Gastroesophageal sphincter (tissue), 4 donors: Measurements from ENCODE around the gene HIVEP2. TPM values are rescaled to one million over a fixed set of nuclear protein-coding genes. Genes with fewer than 3 reads are reported as not detected.

Experiments used
- ATAC-seq: fragments of 150-250 bp; one replicate; pipeline ENCODE4 v1.9.1; 2016; ENCODE audit warnings: mild to moderate bottlenecking, moderate library complexity
- H3K27ac ChIP-seq, 4 donors: fragments of 200-600 bp; sonication (generic) in 3 of 4; 1 replicate in 3 of 4; 2 replicates in 1 of 4; pipeline ENCODE4 v1.5.1; 2016 to 2019
- H3K27me3 ChIP-seq: fragments of 200-600 bp; sonication (generic); one replicate; pipeline ENCODE4 v1.5.1; 2019
- H3K36me3 ChIP-seq, 2 donors: fragments of 200-600 bp; sonication (generic); one replicate each; pipeline ENCODE4 v1.5.1; 2019; ENCODE audit warnings: control low read depth in 1 of 2
- H3K4me1 ChIP-seq, 3 donors: fragments of 200-600 bp; sonication (generic); 1 replicate in 2 of 3; 2 replicates in 1 of 3; pipeline ENCODE4 v1.5.1; 2016 to 2019; ENCODE audit warnings: control low read depth in 2 of 3
- H3K4me3 ChIP-seq, 2 donors: fragments of 200-600 bp; sonication (generic); one replicate each; pipeline ENCODE4 v1.5.1; 2019; ENCODE audit warnings: mild to moderate bottlenecking in 1 of 2, moderate library complexity in 1 of 2
- H3K9me3 ChIP-seq, 3 donors: fragments of 200-600 bp; sonication (generic); one replicate each; pipeline ENCODE4 v1.5.1; 2017 to 2019; ENCODE audit warnings: control low read depth in 2 of 3
- EP300 ChIP-seq: sonication (generic); formaldehyde crosslinking; IDR thresholded peaks from one replicate; pipeline ENCODE4 v1.6.1; 2017; ENCODE audit warnings: antibody characterized with exemption, mild to moderate bottlenecking
- POLR2A ChIP-seq, 2 donors: fragments of 450-650 bp; IDR thresholded peaks; one replicate each; pipeline ENCODE4 v1.6.1; 2017; ENCODE audit warnings: antibody characterized with exemption in 2 of 2, mild to moderate bottlenecking in 2 of 2, moderate library complexity in 1 of 2
- POLR2AphosphoS5 ChIP-seq: sonication (generic); formaldehyde crosslinking; IDR thresholded peaks from one replicate; pipeline ENCODE4 v1.6.1; 2017; ENCODE audit warnings: antibody characterized with exemption
- WGBS, 2 donors: methylation state at CpG; one replicate each; pipeline ENCODE4 v1.1.5; 2018; ENCODE audit warnings: low coverage in 1 of 2; 5-methylcytosine and 5-hydroxymethylcytosine counted together
- total RNA-seq, 4 donors: library from RNA; depleted of rRNA; stranded (reverse); fragments of >200 nt; gene quantifications; one replicate each; pipeline ENCODE4 v1.1.0, GENCODE V29; 2016
- TF ChIP-seq, protein P1 (sequence below), 4 experiments: fragments of 200-600 bp in 2 of 4; fragments of 450-650 bp in 2 of 4; sonication (generic) in 1 of 4; IDR thresholded peaks; one replicate each; pipeline ENCODE4 v1.5.1; 2017 to 2019; ENCODE audit warnings: antibody characterized with exemption in 4 of 4, mild to moderate bottlenecking in 2 of 4, moderate library complexity in 2 of 4

HIVEP2 gene
- total RNA-seq, 4 donors from 2014 or later = 17.1 to 28.1 (median 24.9) TPM

DNA sequence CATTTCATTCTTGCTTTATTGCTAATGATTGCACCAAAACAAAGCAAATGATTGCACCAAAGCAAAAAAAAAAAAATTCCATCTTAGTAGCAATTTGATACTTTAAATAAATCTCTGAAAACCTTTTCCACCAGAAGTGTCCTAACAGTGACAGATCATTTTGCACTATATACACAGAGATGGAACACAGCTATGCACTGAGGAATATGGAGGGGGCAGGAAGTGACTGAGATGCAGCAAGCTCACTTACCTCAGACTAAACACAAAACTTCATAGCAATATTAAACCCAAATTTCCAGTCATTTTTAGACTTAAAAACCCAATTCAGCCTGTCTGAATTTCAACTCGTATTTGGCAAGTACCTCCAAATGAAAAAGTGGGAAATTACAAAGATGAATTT lies 41.2 kb downstream of the HIVEP2 start:
- Histone ChIP-seq H3K4me1 (peaks cover 6 to 36% (median 15%) of the 10 kb centered on the region in 3 donors), H3K9me3 (no peaks in the 10 kb centered on the region), H3K4me3 (no peak overlapping the region), H3K36me3 (no peaks in the 10 kb centered on the region), H3K27me3 (no peaks in the 10 kb centered on the region), H3K27ac (no peak overlapping the region)
- no peak for ATAC-seq
- whole genome bisulfite sequencing, 2 donors = 64 to 75% methylated on average over 1 of the region's 1 CpG
- TF ChIP-seq EP300 = no peak
- no peak for TF ChIP-seq POLR2AphosphoS5
- no peak for TF ChIP-seq POLR2A (IDR thresholded peaks at IDR 0.05)
- TF ChIP-seq, protein P1, sequence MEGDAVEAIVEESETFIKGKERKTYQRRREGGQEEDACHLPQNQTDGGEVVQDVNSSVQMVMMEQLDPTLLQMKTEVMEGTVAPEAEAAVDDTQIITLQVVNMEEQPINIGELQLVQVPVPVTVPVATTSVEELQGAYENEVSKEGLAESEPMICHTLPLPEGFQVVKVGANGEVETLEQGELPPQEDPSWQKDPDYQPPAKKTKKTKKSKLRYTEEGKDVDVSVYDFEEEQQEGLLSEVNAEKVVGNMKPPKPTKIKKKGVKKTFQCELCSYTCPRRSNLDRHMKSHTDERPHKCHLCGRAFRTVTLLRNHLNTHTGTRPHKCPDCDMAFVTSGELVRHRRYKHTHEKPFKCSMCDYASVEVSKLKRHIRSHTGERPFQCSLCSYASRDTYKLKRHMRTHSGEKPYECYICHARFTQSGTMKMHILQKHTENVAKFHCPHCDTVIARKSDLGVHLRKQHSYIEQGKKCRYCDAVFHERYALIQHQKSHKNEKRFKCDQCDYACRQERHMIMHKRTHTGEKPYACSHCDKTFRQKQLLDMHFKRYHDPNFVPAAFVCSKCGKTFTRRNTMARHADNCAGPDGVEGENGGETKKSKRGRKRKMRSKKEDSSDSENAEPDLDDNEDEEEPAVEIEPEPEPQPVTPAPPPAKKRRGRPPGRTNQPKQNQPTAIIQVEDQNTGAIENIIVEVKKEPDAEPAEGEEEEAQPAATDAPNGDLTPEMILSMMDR (IDR thresholded peaks at IDR 0.05) = no peak

GRCh38 chr6:142902636-142903053 lies 42.3 kb downstream of the HIVEP2 start:
- Histone ChIP-seq H3K9me3 (no peaks in the 10 kb centered on the region), H3K27me3 (no peaks in the 10 kb centered on the region), H3K4me3 (no peak overlapping the region), H3K36me3 (no peaks in the 10 kb centered on the region), H3K4me1 (peaks cover 6 to 40% (median 15%) of the 10 kb centered on the region in 3 donors), H3K27ac (peak overlapping the region in 1 of 4 donors; percentile 6)
- peak; percentile 55 for ATAC-seq
- TF ChIP-seq POLR2AphosphoS5 = peak; percentile 18
- TF ChIP-seq EP300 = no peak
- 11 to 37% methylated on average over 4 of the region's 4 CpGs for WGBS, 2 donors

DNA sequence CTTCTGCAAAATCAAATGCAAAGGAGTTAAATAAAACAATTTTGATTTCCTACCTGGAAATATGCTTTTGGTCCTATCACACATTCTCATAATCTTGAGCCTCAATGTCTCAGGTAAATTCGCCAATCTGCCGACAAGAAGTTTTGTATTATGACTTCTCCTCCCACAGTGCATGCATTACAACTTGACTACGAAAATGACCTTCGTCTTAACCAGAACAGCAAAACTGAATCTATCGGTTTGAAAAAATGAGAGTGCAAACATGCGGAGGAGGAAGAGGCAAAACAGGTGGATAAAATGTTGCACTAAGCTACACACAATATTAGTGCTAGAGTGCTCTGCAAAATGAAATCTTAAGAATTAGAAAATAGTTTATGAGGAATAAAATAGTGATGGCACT lies 43.4 kb downstream of the HIVEP2 start:
- ATAC-seq = no peak
- no peaks in the 10 kb centered on the region for H3K9me3 ChIP-seq
- H3K36me3 ChIP-seq = no peaks in the 10 kb centered on the region
- TF ChIP-seq EP300 (no peak), POLR2A (IDR thresholded peaks at IDR 0.05) (no peak)
- no peak overlapping the region for H3K4me3 ChIP-seq
- no peaks in the 10 kb centered on the region for H3K27me3 ChIP-seq
- 89 to 93% methylated on average over 4 to 6 of the region's 6 CpGs for WGBS, 2 donors
- no peak overlapping the region for H3K27ac ChIP-seq
- H3K4me1 ChIP-seq = peaks cover 6 to 40% (median 15%) of the 10 kb centered on the region in 3 donors

DNA sequence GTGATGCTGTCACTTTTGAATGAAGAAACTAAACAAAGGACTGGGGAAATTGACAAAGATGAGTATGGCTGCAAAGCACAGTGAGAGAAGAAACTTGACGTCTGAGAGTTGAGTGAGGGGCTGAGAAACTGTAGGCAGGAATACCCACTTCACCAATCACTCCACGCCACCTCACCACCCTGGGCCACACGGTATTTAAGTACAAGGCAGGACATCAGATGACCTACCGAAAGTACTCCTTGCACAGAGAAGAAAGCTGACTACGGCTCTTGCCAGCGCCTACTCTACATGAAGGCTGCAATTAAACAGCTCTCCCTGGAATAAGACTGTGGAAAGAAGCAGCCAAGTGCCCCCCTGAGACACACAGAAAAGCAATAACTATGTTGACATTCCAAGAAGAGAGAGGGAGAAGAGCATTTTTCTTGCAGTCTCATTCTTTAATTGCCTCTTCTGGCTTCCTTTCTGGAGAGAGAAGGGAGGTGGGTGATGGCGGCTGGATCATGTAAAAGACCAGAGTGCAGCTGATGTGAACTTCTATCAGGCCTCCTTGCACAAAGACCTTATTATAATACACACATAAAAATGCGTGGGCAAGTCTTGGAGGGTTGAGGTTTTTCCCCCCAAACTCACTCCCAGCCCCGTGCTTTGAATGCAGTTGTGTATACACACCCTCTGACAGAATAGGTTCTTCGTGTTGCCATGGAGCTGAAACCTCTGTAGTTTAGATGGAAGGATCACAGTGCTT lies 44.6 kb downstream of the HIVEP2 start:
- Histone ChIP-seq H3K27me3 (no peaks in the 10 kb centered on the region), H3K4me3 (no peak overlapping the region), H3K36me3 (no peaks in the 10 kb centered on the region), H3K9me3 (no peaks in the 10 kb centered on the region), H3K4me1 (peaks cover 6 to 42% (median 15%) of the 10 kb centered on the region in 3 donors), H3K27ac (peak overlapping the region in 3 of 4 donors; percentile 18 to 49 (median 44))
- TF ChIP-seq POLR2AphosphoS5 (no peak), POLR2A (IDR thresholded peaks at IDR 0.05) (no peak), EP300 (no peak)
- TF ChIP-seq, protein P1 (IDR thresholded peaks at IDR 0.05) = no peak
- WGBS, 2 donors = 20 to 31% methylated on average over 5 to 10 of the region's 10 CpGs
- peak; percentile 37 for ATAC-seq

DNA sequence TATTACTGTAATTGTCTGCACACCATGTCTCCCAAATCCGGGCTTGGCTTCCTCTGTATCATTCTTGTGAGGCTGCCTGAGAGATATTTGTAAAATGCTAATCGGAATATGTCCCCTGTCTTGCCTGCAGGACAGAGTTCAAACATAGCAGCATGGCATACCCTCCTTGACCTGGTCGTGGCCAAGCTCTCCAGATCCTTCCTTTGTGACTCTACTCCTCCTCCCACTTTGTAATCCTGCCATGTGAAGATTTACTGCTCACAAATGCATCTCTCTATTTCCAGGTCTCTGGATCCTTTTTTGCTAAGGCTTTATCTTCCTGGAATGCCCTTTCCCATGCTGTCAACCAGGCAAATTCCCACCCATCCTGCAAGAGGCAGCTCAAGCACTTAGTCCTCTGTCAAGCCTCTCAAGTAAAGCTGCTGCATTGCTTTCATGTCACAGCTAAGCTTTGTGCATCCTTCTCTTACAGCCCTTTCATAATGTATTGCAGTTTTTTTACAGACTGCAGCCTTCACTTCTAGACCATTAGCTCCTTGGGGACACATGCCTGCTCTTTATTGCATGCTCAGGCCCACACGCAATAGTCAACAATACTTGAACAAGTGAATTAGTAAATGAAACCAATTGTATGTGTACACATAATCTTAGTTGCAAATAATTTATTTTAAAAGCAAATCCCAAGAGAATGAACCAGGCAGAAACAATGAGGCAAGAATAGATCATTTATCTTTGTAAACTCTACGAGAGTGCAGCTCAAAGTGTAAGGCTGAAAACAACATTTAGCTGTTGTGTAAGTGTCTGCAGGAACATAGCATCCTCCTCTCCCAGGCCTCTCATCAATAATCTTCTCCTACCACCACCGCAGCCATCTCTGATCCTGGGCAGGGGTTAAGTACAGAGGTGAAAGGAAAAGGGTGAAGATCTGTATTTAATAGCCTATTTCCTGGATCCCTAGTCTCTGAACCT lies 45.8 kb downstream of the HIVEP2 start:
- TF ChIP-seq POLR2AphosphoS5 = no peak
- TF ChIP-seq EP300 = no peak
- no peak for TF ChIP-seq POLR2A (IDR thresholded peaks at IDR 0.05)
- TF ChIP-seq, protein P1 (IDR thresholded peaks at IDR 0.05) = no peak
- Histone ChIP-seq H3K4me3 (no peak overlapping the region), H3K36me3 (no peaks in the 10 kb centered on the region), H3K27me3 (no peaks in the 10 kb centered on the region), H3K4me1 (peaks cover 6 to 52% (median 15%) of the 10 kb centered on the region in 3 donors), H3K9me3 (no peaks in the 10 kb centered on the region), H3K27ac (no peak overlapping the region)
- 58 to 68% methylated on average over 4 to 6 of the region's 6 CpGs for WGBS, 2 donors
- ATAC-seq = no peak
